ENCODE measurements around the gene TPK1.

GRCh38 chr7:144436500-144436899, 399.4 kb downstream of the TPK1 start:
- TF ChIP-seq, protein P1, sequence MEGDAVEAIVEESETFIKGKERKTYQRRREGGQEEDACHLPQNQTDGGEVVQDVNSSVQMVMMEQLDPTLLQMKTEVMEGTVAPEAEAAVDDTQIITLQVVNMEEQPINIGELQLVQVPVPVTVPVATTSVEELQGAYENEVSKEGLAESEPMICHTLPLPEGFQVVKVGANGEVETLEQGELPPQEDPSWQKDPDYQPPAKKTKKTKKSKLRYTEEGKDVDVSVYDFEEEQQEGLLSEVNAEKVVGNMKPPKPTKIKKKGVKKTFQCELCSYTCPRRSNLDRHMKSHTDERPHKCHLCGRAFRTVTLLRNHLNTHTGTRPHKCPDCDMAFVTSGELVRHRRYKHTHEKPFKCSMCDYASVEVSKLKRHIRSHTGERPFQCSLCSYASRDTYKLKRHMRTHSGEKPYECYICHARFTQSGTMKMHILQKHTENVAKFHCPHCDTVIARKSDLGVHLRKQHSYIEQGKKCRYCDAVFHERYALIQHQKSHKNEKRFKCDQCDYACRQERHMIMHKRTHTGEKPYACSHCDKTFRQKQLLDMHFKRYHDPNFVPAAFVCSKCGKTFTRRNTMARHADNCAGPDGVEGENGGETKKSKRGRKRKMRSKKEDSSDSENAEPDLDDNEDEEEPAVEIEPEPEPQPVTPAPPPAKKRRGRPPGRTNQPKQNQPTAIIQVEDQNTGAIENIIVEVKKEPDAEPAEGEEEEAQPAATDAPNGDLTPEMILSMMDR (IDR thresholded peaks at IDR 0.05): no peak
- no peak for TF ChIP-seq SIN3A (IDR thresholded peaks at IDR 0.05; ENCODE audit: borderline replicate concordance, insufficient read depth, low read depth, low read length)
- TF ChIP-seq POLR2AphosphoS5 (IDR thresholded peaks at IDR 0.05; ENCODE audit: low read depth, low read length): no peak
- TF ChIP-seq, protein P2, sequence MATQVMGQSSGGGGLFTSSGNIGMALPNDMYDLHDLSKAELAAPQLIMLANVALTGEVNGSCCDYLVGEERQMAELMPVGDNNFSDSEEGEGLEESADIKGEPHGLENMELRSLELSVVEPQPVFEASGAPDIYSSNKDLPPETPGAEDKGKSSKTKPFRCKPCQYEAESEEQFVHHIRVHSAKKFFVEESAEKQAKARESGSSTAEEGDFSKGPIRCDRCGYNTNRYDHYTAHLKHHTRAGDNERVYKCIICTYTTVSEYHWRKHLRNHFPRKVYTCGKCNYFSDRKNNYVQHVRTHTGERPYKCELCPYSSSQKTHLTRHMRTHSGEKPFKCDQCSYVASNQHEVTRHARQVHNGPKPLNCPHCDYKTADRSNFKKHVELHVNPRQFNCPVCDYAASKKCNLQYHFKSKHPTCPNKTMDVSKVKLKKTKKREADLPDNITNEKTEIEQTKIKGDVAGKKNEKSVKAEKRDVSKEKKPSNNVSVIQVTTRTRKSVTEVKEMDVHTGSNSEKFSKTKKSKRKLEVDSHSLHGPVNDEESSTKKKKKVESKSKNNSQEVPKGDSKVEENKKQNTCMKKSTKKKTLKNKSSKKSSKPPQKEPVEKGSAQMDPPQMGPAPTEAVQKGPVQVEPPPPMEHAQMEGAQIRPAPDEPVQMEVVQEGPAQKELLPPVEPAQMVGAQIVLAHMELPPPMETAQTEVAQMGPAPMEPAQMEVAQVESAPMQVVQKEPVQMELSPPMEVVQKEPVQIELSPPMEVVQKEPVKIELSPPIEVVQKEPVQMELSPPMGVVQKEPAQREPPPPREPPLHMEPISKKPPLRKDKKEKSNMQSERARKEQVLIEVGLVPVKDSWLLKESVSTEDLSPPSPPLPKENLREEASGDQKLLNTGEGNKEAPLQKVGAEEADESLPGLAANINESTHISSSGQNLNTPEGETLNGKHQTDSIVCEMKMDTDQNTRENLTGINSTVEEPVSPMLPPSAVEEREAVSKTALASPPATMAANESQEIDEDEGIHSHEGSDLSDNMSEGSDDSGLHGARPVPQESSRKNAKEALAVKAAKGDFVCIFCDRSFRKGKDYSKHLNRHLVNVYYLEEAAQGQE (IDR thresholded peaks at IDR 0.05; ENCODE audit: insufficient read depth in 1 of 2, low read depth in 2 of 2, low read length in 1 of 2): no peak

All from Panc1 (cell line).